HEK293T (cell line): ENCODE data around the gene AKR1C8.

Experiments
- ARNT ChIP-seq: fragments of 450-650 bp; IDR thresholded peaks from 2 replicates; pipeline ENCODE4 v1.6.1; 2017; ENCODE audit warnings: mild to moderate bottlenecking
- BHLHE40 ChIP-seq: fragments of 450-650 bp; IDR thresholded peaks from 2 replicates; pipeline ENCODE4 v1.6.1; 2016; ENCODE audit warnings: mild to moderate bottlenecking, moderate library complexity, borderline replicate concordance
- FOXA1 ChIP-seq: fragments of 450-650 bp; IDR thresholded peaks from 2 replicates; pipeline ENCODE4 v1.6.1; 2016; ENCODE audit warnings: mild to moderate bottlenecking
- FOXK2 ChIP-seq: fragments of 450-650 bp; IDR thresholded peaks from 2 replicates; pipeline ENCODE4 v1.6.1; 2016; ENCODE audit warnings: mild to moderate bottlenecking
- FOXM1 ChIP-seq: fragments of 450-650 bp; IDR thresholded peaks from 2 replicates; pipeline ENCODE4 v1.6.1; 2017; ENCODE audit warnings: mild to moderate bottlenecking, borderline replicate concordance
- L3MBTL2 ChIP-seq: fragments of 450-650 bp; conservative IDR thresholded peaks from 2 replicates; pipeline ENCODE4 v1.6.1; 2016; ENCODE audit warnings: mild to moderate bottlenecking
- LEF1 ChIP-seq: fragments of 450-650 bp; IDR thresholded peaks from 2 replicates; pipeline ENCODE4 v1.6.1; 2017; ENCODE audit warnings: mild to moderate bottlenecking, borderline replicate concordance
- NFRKB ChIP-seq: fragments of 450-650 bp; IDR thresholded peaks from 2 replicates; pipeline ENCODE4 v1.6.1; 2016; ENCODE audit warnings: mild to moderate bottlenecking, moderate library complexity
- SP1 ChIP-seq: fragments of 450-650 bp; IDR thresholded peaks from 2 replicates; pipeline ENCODE4 v1.6.1; 2017
- SUZ12 ChIP-seq: fragments of 450-650 bp; IDR thresholded peaks from 2 replicates; pipeline ENCODE4 v1.6.1; 2016; ENCODE audit warnings: mild to moderate bottlenecking

- TF ChIP-seq FOXM1 (no peak), FOXK2 (no peak), SP1 (no peak), FOXA1 (no peak), BHLHE40 (no peak), NFRKB (no peak), L3MBTL2 (no peak), ARNT (no peak), SUZ12 (no peak), LEF1 (no peak)
These were observed 48.4 kb downstream of the AKR1C8 start for GRCh38 chr10:5136468-5137087.
